Activated T-cell treated with anti-CD3 and anti-CD28 coated beads for 4 hours (primary cell): Measurements from ENCODE around the gene MKI67.
"Not testable (repeated sequence)": the region's sequence is repeated elsewhere in the genome, so short reads cannot be mapped to it uniquely, and the experiment has no call there.

Experiments used
- DNase-seq: peaks from one replicate; pipeline ENCODE4 v3.0.0-alpha.2; 2020

The MKI67 gene

DNA sequence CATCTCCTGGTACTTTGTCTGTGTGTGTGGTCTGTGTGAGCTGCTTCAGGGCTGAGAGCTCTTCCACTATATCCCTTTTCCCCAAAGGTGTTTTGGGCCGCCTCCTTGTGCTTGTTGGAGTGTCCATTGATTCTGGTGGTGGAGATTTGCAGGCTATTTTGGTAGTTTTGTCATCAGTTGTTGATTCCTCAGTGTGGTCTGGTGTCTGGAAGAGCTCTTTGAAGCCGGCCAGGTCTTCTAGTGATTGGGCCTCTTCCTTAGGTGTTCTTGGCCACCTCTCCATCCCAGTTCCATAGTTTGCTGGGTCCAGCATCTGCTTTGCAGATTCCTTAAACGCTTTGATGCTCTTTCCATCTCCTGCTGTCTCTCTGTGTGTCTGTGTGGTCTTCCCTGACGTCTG lies 20.8 kb downstream of the MKI67 start:
- DNase-seq = no peak

DNA sequence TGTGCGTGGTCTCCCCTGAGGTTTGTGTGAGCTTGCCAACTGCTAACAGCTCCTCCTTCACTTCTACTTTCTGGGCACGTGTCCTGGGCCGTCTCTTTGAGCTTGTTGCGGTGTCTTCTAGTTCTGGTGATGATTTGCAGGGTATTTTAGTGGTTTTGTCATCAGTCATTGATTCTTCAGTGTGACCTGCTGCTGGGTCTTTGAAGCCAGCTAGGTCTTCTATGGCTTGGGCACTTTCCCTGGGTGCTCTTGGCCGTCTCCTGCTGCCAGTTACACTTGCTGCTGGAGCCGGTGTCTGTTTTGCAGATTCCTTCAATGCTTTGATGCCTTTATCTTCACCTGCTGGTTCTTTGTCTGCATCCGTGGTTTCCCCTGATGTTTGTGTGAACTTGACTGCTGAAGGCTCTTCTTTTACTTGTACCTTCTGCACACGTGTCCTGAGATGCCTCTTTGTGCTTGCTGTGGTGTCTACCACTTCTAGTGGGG lies 23.0 kb downstream of the MKI67 start:
- no peak for DNase-seq

DNA sequence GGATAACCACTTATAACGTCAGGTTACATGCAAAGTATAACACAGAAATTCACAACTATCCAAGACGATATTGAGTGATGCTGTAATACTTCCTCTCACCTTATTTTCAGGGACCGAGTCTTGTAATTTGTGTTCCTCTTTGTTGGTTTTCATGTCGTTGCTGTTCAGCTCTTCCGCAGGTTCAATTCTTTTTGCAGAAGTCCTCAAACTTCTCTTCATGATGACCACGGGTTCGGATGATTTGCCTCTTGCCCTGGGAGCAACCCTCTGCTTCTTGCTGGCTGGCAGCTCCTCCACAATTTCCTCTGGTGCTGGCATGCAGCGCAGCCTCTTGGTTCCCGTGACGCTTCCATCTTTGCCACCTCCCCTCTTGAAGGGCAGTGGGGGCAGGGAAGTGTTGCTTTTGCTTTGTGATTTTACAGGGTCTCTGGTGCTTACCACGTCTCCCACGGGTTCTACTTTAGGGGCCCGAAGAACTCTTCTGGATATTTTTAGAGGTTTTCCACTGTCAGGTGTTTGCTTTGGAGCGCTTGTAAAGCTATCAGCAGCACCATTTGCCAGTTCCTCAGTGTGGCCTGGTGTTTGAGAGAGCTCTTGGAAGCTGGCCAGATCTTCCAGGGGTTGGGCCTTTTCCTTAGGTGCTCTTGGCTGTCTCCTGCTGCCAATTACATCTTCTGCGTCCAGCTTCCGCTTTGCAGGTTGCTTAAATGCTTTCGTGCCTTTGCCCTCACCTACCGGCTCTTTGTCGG lies 23.6 kb downstream of the MKI67 start:
- DNase-seq = no peak

DNA sequence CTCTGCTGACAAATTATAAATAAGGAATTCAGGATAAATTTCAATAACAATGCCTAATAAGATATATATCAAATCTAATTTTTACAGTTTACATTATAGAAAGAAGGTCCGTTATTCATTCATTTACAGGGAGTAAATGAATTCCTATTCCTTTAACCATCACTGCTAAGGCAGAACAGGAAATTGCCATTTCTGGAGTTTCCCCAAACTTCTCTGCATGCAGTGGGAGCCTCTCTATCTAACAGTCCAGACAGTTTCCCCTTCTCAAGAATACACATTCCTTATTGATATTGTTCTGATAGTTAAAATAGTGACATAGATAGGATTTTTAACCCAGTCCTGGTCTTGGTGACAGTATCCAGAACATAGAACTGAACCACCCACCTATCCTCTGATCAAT lies 24.3 kb downstream of the MKI67 start:
- DNase-seq = no peak

DNA sequence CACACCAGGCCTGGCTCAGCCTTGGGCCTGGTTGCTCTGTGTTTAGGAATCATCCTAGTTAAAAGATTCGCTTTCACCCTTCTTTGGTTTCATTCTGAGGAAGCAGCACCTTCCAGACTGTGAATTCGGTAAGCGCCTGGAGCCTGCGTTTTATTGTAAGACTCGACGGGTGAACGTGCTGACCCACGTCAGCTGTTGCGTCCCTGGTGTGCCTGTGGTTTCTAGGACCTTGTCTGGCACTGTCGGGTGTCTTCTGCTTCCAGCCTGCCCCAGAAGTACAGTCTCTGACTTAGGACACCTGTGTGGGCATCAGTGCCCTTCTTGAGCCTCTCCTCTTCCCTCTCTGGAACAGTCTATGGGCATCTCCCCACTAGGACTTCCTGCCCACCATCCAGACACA lies 26.3 kb downstream of the MKI67 start:
- DNase-seq = no peak

DNA sequence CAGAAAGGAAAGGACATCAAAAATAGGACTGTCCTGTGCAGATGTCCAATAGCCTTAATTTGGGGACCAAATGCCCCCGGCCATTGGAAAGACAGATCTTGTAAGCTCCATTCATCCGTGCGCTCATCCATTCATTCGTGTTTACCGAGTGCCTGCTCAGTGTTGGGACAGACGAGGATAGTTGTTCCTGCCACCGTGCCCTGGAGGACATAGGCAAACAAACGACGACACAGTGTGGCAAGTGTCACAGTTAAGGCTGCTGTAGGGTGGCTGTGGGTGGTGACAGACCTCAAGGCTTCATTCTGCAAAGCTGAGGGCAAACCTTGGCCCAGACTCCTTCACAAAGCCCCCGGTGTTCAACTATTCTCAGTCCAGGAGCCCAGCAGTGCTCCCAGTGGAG lies 27.6 kb downstream of the MKI67 start:
- no peak for DNase-seq

DNA sequence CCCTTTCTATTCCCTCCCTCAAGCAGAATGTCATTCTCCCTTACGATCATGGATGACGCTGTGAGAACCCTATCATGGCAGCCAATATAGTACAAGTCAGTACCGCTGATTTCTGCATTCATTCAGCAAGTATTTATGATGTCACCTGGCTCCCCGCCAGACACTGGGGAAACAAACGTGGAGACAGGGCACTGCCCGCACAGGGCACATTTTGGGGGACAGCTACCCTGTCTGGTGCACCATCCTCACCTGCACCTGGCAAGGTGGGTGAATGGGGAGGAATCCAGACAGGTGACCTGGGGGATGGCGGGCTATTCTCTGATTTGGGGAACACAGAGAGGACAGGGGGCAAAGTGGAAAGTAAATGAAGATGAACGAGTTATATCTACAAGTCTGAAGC lies 28.4 kb downstream of the MKI67 start:
- no peak for DNase-seq

DNA sequence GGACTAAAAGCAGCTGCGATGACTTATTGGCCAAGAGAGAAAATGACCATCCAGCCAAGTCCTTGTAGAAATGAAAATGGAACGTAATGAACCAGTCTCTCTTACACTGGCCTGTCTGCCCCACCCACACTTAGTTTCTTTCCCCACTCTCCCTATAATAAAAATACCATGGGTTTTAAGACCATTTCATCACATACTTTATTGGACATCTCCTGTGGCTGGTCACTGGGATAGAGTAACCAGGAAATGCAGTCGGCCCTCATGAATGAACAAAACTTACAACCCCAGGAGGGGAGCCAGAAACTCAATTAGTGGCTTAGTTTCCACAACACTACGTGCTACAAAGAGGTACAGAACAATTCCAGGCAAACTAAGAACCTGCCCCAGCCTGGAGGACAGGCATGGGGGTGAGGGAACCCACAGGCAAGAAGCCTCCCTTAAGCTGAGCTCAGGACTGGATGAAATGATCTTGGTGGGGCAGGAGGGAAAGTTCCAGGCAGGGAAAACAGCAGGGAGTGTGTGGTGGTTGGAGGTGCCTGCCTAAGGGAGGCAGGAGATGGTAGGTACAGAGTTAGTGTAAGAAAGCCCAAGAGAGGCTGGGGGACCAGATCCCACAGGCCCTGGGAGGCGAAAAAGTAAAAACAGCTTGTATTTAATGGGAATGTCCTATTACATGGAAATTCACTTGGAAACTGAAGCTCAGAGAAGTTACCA lies 29.6 kb downstream of the MKI67 start:
- DNase-seq = no peak

DNA sequence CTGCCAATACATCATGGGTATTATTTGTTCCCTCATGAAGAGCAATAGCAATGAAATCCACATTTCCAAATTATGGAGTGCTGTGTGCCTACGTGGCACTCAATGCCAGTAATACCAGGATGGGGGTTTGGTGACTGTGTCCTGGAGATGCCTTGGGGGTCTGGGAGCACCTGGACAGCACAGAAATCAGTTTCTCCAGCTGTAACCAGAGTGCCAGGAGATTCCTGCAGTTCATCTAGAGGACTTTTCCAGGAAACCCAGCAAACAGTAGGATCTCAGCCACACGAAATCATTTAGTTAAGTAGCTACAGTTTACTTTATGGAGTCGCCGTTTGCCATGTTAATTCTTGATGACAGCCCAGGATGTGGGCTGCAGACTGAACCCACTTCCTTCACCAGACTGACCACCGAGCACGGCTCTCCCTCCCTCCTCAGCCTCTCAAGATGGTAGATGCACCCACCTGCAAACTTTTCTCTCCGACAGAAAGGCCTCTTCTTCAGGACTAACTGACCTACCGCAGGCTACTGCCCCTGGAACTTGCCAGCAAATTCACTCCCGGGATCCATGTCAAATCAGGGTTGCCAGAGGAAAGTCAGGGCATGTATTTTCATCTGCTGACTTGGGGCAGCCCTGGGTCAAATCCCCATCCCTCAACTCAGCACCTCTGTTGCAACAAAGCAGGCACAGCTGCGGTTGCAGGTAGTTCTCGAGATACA lies 30.3 kb downstream of the MKI67 start:
- DNase-seq = no peak

DNA sequence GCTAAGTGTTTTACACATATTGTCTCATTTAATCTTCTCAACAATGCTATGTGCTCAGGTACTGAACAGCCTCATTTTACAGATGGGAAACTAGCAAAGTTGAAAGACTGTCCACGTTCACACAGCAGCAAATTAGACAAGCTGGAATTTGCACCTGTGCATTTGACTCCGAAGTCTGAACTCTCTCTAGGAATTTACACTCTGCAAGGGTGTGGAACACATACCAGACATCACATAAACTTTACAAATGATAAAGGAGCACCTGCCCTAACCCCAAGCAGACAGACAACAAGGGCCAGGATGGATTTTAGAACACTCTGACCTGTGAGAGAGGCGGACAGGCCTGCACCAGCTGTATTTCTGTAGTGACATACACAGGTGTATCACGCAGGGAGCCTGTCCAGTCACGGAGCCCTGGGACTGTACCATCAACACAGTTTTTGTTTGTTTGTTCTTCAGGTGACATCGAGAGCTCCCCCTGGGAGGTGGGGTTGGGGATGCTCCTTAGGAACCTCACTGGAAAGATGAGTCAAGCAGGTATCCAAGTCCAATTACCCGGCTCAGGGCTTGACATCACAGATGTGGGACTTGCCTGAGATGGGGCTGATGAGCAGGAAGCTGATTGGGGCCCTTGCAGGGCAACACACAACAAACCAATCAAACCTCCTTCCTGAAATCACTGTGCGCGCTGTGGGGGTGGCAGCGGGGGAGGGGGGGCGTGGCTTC lies 31.0 kb downstream of the MKI67 start:
- DNase-seq = no peak

DNA sequence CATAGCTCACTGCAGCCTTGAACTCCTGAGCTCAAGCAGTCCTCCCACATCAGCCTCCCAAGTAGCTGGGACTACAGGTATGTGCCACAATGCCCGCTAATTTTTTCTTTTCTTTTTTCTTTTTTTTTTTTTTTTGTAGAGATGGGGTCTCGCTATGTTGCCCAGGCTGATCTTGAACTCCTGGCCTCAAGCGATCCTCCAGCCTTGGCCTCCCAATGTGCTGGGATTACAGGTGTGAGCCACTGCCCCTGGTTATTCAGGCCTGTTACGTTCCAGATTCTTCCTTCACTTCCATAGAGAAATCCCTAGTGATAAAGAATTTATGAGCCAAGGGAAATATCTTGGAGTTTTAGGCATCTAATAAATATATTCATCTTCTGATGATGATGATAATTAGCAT lies 31.6 kb downstream of the MKI67 start:
- not testable (repeated sequence) for DNase-seq

DNA sequence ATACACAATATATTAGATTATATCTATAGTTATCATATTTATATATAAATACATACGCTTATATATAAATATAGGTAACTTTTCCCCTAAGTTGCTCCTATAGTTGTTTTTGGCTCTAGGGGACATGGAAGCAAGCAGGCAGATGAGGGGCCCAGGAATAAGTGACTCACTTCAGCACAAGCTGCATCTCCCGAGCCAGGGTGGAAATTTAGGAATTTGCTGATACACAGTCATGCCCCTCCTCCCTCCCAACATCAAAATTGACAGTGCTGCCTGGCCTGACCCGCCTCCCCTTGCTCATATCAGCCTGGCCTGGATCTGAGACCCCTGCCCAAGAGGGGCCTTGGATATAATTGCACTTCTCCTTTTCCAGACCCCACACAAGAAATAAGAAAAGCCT lies 33.8 kb downstream of the MKI67 start:
- DNase-seq = no peak

DNA sequence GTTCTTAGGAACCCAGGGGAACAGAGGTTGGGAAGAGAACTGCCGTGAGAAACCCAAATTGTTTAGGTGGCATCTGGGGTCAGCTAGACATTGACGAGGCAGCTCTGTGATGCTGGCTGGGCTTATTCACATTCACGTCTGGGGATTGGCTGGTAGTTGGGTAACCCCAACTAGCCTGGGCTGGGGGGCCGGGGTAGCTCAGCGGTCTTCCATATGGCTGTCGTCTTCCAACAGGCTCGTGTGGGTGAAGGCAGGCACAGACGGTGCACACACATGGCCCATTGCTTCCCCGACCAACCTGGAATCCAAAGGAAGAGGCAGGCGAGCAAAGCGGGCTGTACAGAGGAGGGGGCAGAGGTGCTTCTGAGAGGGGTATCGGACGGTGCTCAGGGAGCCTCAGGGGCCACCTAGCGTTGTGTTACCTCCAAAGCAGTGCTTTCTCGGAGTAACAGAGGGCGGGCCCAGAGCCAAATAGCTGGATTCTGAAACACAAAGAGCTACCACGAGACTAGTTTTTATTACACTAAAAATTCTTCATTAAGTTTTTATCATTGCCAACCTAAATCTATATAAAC lies 34.5 kb downstream of the MKI67 start:
- DNase-seq = no peak

DNA sequence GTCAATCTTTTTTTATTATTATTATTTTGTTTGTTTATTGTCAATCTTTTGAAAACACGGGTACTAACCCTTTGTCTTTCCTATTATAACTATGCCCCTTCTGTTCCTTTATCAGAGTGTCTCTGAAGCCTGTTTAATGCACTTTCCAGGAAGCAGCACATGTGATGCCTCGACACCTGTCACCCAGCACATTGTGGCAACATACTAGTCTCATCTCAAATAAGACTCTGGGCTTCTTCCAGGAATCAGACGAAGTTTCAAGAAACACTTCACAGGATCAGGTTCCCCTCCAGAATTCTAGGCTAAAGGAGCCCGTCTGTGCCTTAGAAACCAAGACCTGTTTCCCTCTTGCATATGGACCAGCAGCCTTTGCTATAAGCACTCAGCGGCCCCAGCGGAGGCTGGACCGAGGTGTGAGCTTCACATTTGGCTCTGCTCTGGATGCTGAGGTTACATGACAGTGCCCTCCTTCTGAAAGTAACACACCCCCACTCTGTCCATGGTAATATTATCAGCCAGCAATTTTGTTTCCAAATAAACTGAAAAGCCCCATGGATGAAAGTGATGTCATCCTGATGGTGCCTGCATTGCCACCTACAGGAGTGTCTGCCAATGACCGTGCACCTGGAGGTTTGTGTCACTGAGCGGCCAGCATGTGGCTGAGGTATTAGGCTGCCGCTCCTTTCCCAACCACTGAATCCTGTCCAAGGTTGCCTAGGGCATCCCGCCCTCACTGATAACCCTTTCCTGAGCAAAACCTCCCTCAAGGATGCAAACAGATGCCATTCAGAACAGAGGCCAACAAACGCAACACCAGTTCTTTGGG lies 38.1 kb downstream of the MKI67 start:
- DNase-seq = no peak

DNA sequence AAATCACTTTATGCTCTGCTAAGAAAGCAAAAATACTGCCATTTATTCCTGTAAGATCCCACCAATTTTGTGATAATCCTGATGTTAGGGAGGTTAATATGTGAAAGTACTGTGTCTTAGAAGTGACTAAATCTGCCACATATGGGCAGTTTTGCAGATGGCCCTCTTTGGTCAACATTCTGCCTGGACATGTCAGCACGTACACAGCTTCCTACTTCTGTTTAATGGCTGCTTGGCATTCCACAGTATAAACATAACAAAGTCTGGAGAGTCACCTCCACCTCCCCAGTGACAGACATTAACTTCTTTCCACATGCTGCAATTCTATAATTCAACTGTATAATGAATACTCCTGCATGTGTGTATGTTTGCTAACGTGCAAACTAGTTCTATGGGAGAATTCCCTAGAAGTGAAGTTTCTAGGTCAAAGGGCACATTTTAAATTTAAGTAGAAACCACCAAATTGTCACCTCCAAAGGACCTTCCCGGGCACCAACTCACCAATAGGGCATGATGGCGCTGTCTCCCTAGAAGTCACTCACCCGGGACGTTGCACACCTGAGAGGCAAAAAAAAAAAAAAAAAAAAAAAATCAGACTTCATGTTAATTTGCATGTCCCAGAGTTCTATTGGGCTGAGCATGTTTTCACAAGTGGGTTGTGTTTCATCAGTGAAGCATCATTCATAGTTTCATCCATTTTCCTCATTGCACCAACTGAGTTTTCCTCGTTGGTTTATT lies 38.9 kb downstream of the MKI67 start:
- DNase-seq = no peak

DNA sequence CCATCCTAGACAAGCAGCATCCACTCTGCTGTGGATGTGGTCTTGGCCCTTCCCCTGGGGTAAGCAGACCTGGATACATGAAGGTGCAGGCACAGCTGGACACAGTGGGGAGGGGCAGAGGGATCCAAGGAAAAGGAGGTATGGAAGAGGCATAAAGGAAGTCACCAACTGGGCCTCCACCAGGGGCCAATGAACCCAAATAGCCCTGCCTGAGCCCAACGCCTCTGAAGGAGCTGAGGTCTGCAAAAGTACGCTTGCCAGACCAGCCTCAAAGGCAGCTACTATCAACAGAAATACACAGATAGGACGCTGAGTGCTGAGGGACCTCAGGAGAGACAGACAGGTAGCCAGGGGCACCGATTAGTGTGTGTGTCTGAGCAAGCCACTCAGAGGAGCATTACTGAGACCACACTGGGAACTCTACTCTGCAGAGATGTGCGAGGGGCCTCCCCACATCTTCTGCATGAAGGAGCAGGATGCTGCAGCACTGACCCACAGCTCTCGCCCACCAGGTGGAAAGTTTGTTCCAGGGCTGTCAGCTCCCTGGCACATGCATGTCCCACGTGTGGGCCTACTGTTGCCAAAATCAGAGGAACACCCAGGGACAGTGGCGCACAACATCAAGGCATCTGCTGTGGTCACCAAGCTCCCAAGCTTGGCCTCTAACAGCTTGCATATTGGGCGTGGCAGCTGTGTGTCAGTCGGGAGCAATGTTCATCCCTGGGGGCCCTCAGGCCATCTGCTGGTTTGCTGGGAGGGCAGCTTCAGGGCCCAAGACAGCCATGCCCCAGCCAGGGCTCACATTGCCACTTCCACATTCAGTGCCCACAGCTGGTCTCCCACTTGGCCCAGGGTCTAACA lies 40.0 kb downstream of the MKI67 start:
- DNase-seq = no peak

DNA sequence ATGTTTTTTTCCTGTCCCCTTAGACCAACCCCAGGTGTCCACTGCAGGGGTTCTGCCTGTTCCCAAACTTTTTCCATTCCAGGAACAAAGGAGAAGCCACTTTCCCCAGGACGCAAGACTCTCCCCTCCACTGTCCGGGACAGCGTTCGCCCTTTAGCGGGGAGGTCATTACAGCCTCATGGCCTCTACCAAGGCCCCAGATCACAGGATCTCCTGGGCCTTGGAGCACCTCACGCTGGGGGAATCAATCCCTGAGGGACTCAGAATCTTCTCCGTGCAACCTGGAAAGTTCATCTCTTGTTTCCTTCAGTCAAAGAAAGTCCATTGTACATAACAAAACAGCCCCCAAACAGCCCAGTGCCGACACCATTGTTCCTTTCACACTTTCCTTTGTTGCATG lies 41.2 kb downstream of the MKI67 start:
- no peak for DNase-seq

DNA sequence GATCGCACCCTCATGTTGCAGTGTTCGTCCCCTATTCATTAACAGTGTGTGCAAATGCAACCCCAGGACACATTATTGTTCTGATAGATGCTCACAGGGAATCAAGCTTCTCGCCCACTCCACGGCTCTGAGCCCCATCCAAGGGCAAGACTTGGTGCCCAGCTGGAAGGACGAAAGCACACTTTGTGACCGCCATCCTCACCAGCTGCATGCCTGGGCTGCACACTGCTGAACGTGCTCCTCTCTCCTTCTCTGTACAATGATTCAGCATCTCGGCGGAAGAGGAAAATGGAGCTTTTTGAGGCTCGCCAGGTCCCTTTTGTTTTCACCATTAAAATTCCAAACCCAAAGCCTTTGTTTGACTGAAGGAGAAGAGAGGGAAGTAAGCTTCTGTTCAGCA lies 41.9 kb downstream of the MKI67 start:
- no peak for DNase-seq

DNA sequence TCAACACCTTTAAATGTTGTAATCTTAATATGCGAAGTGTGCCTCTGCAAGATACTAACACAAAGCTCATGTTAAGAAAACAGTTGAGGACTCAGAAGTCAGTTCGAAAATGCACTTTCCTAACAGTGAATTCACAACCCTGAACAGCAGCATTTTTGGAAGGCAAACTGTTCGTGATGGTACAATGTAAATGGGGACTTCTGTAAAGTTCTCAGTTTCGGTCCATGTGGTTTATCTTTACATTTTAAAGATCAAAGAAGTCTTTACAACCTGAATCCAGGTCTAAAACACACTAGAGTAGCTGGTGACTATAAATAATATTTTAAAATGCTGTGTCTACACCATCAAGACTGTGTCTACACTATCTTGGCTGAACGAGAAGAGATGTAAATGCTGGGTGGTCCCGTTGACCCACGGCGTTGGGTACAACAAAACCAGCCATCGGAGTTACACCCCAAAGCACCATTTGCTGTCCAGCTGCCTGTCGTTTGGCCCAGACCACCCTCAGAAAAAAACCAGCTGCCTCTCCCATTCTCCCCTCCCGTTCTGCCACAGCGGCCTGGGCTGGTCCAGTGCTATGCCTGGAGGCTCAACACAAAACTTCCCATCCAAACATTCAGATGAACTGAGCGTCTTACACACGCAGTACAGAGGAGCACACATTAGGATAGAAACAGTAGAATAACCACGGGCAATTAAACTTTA lies 42.9 kb downstream of the MKI67 start:
- no peak for DNase-seq

DNA sequence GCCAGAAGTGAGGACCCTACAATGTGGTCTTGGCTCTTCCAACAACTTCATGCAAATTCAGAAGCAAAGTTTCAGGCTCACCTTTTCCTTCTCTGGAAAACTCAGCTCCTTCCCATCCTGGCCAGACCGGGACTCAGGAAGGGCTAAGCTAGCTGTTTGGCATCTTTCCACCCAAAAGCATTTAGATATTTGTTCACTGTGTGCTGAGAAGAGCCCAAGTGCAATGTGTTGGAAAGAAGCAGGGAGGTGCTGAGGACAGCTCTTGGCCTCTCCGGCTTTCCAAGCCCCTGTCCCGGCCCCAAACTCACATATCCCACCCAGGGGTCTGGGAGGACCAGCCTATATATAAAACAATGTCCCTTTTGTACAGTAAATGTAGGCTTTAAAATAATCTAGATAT lies 44.5 kb downstream of the MKI67 start:
- DNase-seq = no peak
